Adrenal gland (tissue), 12 donors: ENCODE results near the gene MED14. TPM values are rescaled to one million over a fixed set of nuclear protein-coding genes. Genes with fewer than 3 reads are reported as not detected.

Experiments
- DNase-seq, 7 donors: peaks; one replicate each; pipeline ENCODE4 v3.0.0-alpha.2; 2019 to 2020
- H3K27ac ChIP-seq, 5 donors: fragments of 200-600 bp; sonication (generic) in 4 of 5; 1 replicate in 3 of 5; 2 replicates in 2 of 5; pipeline versions ENCODE4 v1.5.1 to v1.8.0; 2016 to 2020; ENCODE audit warnings: mild to moderate bottlenecking in 1 of 5
- H3K27me3 ChIP-seq: fragments of 200-600 bp; 2 replicates; pipeline ENCODE4 v1.8.0; 2021
- H3K36me3 ChIP-seq, 2 donors: fragments of 200-600 bp; replicated peaks in 1 of 2; 1 replicate in 1 of 2; 2 replicates in 1 of 2; pipeline versions ENCODE4 v1.5.1 to v1.8.0; 2018 to 2022
- H3K4me1 ChIP-seq, 2 donors: fragments of 200-600 bp; replicated peaks in 1 of 2; 1 replicate in 1 of 2; 2 replicates in 1 of 2; pipeline versions ENCODE4 v1.5.1 to v1.8.0; 2018 to 2021
- H3K4me3 ChIP-seq, 4 donors: fragments of 200-600 bp; sonication (generic) in 3 of 4; one replicate each; pipeline ENCODE4 v1.5.1; 2016 to 2018
- H3K9me3 ChIP-seq, 3 donors: fragments of 200-600 bp; sonication (generic) in 1 of 3; replicated peaks in 1 of 3; 1 replicate in 2 of 3; 2 replicates in 1 of 3; pipeline versions ENCODE4 v1.5.1 to v1.8.0; 2016 to 2021
- POLR2A ChIP-seq, 2 donors: fragments of 450-650 bp; IDR thresholded peaks; one replicate each; pipeline ENCODE4 v1.6.1; 2017; ENCODE audit warnings: antibody characterized with exemption in 2 of 2, mild to moderate bottlenecking in 2 of 2, moderate library complexity in 1 of 2
- WGBS, 4 donors: extraction: QIAGEN DNeasy Blood & Tissue Kit in 2 of 4; methylation state at CpG; one replicate each; pipeline versions ENCODE4 v1.1.5 to v1.1.7; 2013 to 2017; 5-methylcytosine and 5-hydroxymethylcytosine counted together
- intact Hi-C, 2 donors: fragments of 100-400 bp; cut with DNase I; formaldehyde crosslinking; loops; one replicate each; pipeline versions ENCODE4 v1.14.1 to v1.15.0; 2022 to 2023
- polyA plus RNA-seq, 3 donors: library from polyadenylated mRNA; stranded (reverse); fragments of 200-250 nt in 2 of 3; fragments of 350-450 nt in 1 of 3; fragmentation: Illumina TruSeq in 1 of 3; extraction: RNeasy Lipid Tissue Mini Kit (QIAGEN cat#74804) in 1 of 3; gene quantifications; one replicate each; pipeline ENCODE4 v1.2.3, GENCODE V29; 2013 to 2014
- total RNA-seq, 9 donors: library from RNA; depleted of rRNA in 4 of 9; stranded (reverse); fragments of >200 nt in 4 of 9; fragments of 120-200 nt in 1 of 9; fragmentation: NEBNext Ultra II Directional in 1 of 9; extraction: Animal tissue kit (Norgen Biotek cat#: 25700) in 1 of 9; gene quantifications; one replicate each; pipeline versions ENCODE4 v1.1.0 to v1.2.4, GENCODE V29; 2013 to 2023
- TF ChIP-seq, protein P1 (sequence below), 6 experiments: fragments of 450-650 bp in 4 of 6; fragments of 200-600 bp in 2 of 6; sonication (generic) in 1 of 6; IDR thresholded peaks; 1 replicate in 5 of 6; 2 replicates in 1 of 6; pipeline versions ENCODE4 v1.5.1 to v1.8.0; 2016 to 2021; ENCODE audit warnings: antibody characterized with exemption in 6 of 6, mild to moderate bottlenecking in 2 of 6, moderate library complexity in 1 of 6
- donor health status: healthy with polysubstance abuse.
- donor health status: Bipolar disorder and iron deficiency.
- donor health status: DM: yes; HTN: yes; CAD: no.
- donor health status: DM: no; HTN: no; CAD: no.
- donor health status: DM: no; HTN: no; CAD: no.
- donor health status: DM: yes; HTN: yes; CAD: no.

The MED14 gene
- total and polyA plus RNA-seq, 12 donors: 10.4 to 56.3 (median 29.6) TPM

DNA sequence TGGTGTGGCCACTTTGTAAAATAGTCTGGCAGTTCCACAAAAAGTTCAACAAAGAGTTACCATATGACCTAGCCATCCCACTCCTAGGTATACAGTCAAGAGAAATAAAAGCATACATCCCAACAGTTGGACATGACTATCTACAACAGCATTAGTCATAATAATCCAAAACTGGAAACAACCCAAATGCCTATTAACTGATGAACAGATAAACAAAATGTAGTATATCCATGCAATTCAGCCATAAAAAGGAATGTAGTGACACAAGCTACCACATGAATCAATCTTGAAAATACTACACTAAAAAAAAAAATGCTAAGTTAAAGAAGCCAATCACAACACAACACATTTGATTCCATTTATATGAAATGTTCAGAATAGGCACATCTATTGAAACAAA is 16.1 kb downstream of the MED14 start:
- no peak for DNase-seq

DNA sequence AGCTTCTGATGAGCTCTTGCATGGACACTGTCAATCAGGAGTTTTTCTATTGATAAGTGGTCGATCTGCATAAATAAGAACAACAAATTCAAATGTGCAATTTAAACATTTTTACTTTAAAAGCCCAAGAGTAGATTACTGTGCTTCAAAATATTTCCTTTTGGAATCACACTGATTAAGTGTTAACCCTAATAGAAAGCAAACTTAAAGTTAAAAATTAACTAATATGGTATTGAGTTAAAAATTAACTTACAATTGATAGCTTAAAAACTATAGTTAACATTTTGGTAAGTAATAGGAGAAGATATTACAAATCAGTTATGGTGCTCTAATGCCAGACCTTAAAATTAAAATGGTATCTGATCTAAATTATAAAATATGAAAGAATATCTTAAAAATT is 25.9 kb downstream of the MED14 start:
- Histone ChIP-seq H3K9me3 (no peaks in the 10 kb centered on the region), H3K36me3 (peaks cover 0 to 12% of the 10 kb centered on the region in 2 donors), H3K27me3 (peaks cover 5% of the 10 kb centered on the region), H3K27ac (no peak overlapping the region), H3K4me1 (no peaks in the 10 kb centered on the region), H3K4me3 (no peak overlapping the region)
- TF ChIP-seq POLR2A (IDR thresholded peaks at IDR 0.05): no peak
- TF ChIP-seq, protein P1, sequence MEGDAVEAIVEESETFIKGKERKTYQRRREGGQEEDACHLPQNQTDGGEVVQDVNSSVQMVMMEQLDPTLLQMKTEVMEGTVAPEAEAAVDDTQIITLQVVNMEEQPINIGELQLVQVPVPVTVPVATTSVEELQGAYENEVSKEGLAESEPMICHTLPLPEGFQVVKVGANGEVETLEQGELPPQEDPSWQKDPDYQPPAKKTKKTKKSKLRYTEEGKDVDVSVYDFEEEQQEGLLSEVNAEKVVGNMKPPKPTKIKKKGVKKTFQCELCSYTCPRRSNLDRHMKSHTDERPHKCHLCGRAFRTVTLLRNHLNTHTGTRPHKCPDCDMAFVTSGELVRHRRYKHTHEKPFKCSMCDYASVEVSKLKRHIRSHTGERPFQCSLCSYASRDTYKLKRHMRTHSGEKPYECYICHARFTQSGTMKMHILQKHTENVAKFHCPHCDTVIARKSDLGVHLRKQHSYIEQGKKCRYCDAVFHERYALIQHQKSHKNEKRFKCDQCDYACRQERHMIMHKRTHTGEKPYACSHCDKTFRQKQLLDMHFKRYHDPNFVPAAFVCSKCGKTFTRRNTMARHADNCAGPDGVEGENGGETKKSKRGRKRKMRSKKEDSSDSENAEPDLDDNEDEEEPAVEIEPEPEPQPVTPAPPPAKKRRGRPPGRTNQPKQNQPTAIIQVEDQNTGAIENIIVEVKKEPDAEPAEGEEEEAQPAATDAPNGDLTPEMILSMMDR (IDR thresholded peaks at IDR 0.05): no peak
- 80 to 90% (median 82%) methylated on average over 1 of the region's 1 CpG for WGBS, 4 donors
- intact Hi-C loops: no loop called here
- no peak for DNase-seq

More for the DNA sequence above, 16.1 kb downstream of the MED14 start:
- TF ChIP-seq, protein P1 (IDR thresholded peaks at IDR 0.05): no peak
- TF ChIP-seq POLR2A (IDR thresholded peaks at IDR 0.05): no peak
- Histone ChIP-seq H3K27me3 (no peaks in the 10 kb centered on the region), H3K36me3 (no peaks in the 10 kb centered on the region), H3K9me3 (no peaks in the 10 kb centered on the region), H3K4me1 (no peaks in the 10 kb centered on the region), H3K27ac (no peak overlapping the region), H3K4me3 (no peak overlapping the region)
- intact Hi-C loops: no loop called here

DNA sequence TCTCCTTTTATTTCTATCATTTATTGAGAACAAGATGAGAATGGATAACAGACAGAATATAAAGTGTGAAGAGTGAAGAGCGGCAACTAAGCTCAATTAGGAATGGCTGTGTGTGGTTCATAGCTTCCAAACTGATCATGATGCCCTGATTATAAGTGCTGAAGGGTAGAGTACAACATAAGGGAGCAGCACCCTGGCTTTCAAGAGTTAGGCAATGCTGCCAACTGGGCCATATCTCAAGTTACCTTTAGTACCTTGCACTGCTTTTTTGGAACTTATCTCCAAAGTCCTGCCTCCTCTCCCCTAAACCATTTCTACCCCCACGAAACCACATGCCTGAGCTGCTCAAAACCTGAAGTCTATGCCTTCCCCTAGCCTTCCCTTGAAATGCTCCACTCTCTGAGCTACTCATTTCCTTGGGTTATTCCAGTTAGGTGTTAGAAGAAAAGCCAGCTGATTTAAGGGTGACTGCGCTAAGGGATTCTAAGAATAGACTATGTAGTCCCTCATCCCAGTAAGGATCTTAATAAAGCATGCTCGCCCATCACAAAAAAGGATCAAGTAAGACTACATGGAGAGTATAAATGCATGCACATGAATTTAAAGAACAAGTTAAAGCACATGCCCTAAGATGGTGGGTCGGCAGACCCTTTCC is 29.6 kb downstream of the MED14 start:
- 90 to 96% (median 93%) methylated on average over 5 of the region's 5 CpGs for WGBS, 4 donors
- TF ChIP-seq POLR2A (IDR thresholded peaks at IDR 0.05): no peak
- TF ChIP-seq, protein P1 (IDR thresholded peaks at IDR 0.05): no peak
- intact Hi-C loops: no loop called here
- Histone ChIP-seq H3K9me3 (no peaks in the 10 kb centered on the region), H3K36me3 (no peaks in the 10 kb centered on the region), H3K4me1 (peaks cover 0 to 5% of the 10 kb centered on the region in 2 donors), H3K4me3 (no peak overlapping the region), H3K27ac (no peak overlapping the region), H3K27me3 (peaks cover 8% of the 10 kb centered on the region)
- DNase-seq: no peak

DNA sequence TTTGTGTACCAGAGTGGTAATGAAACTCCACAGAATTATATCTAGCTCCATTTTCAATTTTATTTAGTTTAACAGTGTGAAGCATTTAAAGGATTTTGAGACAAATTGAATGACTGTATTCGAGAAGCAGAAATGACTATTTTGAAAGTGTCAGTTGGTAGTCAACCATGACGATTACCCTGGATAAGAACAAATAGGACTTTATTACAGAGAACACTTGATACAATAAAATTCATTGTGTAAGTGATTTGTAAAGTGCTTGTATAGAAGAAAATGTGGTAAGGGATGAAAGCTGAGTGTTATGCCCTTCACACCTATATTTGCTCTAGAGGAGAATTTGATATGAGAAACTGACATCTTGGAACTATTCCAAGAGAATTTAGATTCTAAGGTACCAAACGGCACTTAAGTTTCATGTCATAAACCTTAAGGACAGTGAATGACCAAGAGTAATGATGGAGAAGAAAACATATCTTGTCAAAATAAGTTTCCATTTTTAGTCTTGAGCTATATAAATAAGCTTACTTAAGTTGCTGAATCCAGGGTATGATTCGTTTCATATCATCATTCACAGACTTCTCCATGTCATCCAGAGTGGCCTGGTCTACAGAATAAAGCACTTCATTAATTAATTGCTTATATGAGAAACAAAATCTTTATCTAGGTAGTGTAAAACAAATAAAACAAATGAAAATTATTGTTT is 34.6 kb downstream of the MED14 start:
- 81 to 90% (median 86%) methylated on average over 4 of the region's 4 CpGs for WGBS, 4 donors
- DNase-seq: no peak
- no peaks in the 10 kb centered on the region for H3K36me3 ChIP-seq
- intact Hi-C loops: no loop called here
- H3K4me1 ChIP-seq: peaks cover 0 to 5% of the 10 kb centered on the region in 2 donors
- H3K4me3 ChIP-seq: no peak overlapping the region
- peaks cover 8% of the 10 kb centered on the region for H3K27me3 ChIP-seq
- no peaks in the 10 kb centered on the region for H3K9me3 ChIP-seq
- TF ChIP-seq, protein P1 (IDR thresholded peaks at IDR 0.05): no peak
- TF ChIP-seq POLR2A (IDR thresholded peaks at IDR 0.05): no peak
- no peak overlapping the region for H3K27ac ChIP-seq
